GM20431 (cell line): ENCODE data around the gene SIRPA.

Source experiments
- in situ Hi-C: fragments of 300-500 bp; cut with MseI, MboI; formaldehyde crosslinking; loops from one replicate; pipeline ENCODE4 v1.15.0; 2020; ENCODE audit warnings: low sequenced_read_pairs; ENCODE audit not compliant: unreplicated experiment

SIRPA gene

DNA sequence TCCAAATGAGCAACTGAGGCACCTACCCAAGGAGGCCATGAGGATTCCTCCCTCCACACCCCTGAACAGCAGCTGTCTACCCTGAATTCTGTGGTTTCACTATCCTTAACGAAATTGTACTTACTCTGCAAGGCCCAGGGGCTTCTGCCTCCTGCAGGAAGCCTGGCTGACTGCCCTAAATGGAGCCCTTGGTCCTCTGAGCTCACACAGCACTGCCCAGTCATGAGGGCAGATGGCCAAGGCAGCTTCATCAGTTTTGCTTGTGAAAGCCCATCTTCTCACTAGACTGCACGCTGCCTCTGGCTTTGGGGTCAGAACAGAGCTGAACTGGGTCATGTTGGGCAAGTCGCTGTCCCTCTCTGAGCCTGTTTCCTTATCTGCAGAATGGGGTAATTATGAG, 26.4 kb upstream of the SIRPA start:
- in situ Hi-C loops: no loop called here

DNA sequence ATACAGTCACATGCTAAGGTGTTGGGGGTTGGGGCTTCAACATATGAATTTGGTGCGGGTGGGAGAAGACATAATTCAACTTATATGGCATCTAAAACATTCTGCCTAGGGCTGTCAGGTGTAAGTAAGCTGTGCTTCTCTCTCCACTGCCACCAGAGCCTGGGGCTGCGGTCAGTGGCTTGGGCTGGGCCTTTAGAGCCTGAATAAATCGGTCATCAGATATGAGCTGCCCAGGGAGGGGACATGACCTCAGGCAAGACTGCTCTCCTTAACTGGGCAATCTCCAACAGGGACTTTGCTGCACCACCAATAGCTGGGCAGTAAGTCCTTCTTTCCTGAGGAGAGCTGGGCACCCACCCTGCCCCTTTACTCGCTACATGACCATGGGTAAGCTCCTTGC, 24.9 kb upstream of the SIRPA start:
- in situ Hi-C loops: no loop called here

DNA sequence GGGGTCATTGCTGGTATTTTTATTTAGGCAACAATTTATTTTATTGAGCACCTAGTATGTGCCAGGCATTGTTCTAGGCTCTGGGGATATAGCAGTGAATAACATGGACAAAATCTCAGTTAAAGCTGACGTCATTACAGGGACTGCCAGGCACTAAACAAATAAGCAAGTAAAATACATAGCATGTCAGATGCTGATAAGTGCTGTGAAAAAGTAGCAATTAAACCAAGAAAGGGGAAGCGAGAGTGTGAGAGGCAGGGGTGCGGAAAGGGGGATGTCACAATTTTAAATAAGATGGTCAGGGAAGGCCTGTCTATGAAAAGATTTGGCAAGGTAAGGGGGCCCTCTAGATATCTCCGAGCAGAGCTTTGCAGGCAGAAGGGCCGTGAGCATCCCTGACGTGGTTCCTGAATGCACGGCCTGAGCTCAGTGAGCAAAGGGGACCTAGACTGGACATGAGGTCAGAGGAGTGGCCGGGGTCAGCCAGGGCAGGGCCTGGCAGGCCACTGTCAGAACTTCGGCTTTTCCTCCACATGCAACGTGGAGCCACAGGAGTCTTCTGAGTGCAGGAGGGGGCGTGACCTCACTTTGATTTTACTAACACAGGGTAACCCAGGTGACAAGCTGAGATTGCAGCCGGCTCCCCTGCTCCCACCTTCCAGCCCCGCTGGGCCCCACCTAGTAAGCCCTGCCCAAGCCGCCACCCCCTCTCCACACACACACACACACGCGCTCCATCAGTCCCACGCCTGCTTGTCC, 24.2 kb upstream of the SIRPA start:
- in situ Hi-C loops: no loop called here

DNA sequence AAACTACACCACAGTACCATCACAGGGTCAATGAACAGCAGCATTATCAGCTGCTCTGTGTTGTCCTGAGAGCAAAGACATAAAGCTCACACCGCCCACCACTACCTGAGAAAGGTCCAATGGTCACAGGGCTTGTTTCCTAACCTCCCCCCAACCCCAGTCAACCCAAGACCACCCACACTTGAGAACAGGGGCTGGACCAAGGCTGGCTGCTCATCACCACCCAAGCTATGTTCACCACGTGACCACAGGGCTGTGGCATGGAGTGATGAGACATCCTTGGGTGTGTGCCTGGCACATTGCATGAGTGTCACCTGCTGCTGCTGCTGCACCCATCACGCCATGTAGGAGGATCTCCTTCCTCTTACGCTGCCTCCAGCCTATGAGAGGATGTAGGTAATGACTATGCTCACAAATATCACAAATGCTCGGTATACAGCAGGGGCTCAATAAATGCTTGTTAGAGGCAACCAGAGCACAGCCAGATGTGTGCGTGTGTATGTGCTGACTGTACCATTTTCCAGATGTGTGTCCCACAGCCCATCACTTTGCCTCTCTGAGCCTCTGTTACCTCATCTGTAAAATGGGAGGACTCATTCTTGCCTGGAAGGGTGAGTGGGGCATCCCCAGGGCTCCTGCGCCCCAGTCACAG, 23.3 kb upstream of the SIRPA start:
- in situ Hi-C loops: no loop called here

DNA sequence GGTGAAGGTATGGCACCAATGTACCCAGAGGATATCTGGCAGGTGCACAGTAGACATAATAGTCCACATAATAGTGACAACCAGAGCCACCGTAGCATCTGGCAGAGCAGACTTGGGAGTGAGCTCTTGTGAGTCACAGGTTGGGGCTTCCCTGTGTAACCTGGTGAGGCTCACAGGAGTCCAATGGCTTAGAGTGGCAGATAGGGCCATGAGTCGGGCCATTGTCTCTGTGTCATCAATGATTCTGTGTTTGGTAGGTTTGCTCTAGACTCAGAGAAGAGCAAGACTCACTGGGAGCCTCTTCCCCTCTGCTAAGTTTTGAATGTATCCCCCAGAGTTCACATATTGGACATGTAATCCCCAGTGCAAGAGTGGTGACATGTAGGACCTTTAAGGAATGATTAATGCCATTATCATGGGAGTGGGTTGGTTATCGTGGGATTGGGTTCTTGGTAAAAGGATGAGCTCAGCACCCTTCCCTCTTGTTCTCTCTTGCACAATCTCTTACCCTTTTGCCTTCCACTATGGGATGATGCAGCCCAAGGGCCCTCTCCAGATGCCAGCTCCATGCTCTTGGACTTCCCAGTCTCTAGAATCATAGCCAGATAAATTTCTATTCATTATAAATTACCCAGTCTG, 22.6 kb upstream of the SIRPA start:
- in situ Hi-C loops: no loop called here

DNA sequence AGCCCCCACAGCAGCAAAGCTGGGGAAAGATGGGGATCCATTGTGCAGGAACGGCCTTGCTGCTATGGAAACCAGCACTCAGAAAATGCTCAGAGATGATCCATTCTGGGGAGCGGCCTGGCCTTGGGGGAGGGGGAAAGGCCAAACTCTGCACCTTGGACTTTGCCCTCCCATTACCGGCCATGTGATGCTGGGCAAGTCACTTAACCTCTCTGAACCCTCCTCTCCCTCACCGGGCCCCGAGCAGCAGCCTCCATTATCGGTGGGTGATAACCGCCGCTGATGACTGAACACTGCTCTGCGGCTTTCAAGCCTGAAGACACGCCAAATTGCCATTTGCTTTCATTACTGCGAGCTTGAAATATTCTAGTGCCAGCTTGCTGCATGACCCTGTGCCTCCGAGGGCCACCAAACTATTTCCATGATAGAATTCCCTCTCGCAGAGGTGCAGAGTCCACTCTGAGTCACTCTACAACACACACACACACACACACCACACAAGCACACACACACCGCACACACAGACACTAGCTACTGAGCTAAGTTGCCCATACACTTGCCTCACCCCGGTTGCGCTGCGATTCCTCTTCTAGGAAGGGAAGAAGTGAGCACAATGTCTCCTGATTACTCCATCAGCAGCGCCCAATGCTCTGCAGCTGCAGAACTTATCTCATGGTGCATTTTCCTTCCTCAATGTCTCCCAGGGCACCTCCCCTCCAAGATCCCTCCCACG, 20.6 kb upstream of the SIRPA start:
- in situ Hi-C loops: no loop called here

DNA sequence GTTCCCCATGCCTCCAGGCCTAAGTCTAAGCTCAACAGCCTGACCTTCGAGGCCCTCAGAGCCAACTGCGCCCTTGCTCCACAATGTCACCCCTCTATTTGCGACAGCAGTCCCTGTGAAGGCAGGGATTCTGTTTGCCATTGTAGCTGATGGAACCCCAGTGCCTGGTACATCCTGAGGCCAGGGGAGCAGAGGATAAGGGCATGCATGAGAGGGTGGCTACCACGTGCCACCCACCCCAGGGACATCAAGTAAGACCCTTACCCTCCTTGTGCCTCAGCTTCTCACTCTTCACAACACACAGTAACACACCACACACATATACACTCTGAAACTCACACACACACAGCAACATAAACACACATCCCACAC, 20.0 kb upstream of the SIRPA start:
- in situ Hi-C loops: no loop called here

DNA sequence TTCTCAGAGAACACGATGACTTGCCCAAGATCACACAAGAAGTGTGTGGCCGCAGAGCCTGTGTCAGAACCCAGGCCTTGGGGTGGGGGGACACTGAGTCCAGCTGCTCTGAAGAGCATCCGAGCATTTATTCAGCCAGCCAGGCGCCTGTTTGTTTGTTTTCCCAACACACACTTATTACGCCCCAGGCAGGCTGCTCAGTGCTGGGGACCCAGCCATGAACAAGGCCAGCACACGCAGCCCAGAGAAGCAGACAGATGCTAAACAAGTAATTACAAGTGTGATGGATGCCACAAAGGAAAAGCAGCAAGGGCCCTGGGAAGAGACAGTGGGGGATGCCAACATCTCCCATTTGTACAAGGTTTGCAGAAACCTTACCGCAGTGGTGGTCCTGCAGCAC, 19.4 kb upstream of the SIRPA start:
- in situ Hi-C loops: no loop called here

DNA sequence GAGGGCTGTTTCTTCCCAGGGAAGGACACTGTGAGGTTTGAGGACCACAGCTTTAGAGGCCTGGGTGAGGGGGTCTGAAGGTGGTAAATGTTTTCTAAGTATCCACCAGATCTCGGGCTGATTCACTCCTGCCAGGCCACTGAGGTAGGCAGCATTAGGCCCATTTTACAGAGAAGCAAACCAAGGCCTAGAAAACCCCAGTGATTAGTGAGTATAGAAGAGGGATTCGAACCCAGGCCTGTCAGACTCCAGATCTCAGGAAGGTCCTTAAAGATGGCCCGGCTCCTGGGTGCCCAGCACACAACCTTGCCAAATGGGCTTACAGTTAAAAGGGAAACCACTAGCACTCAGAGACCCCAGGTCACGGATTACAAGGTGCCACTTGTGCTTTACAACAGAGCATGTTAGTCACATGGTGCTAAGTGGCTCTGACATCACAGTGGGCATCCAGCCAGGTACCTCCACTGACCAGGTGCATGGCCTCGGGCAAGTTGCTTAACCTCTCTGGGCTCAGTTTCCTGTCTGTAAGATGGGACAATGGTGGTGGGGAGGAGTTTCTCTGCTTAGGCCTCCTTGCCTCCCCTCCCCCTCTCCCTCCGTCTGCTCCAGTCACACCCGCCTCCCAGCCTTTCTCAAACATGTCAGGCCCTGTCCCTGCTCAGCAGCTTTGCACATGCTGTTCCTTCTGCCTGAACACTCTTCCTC, 18.8 kb upstream of the SIRPA start:
- in situ Hi-C loops: no loop called here

DNA sequence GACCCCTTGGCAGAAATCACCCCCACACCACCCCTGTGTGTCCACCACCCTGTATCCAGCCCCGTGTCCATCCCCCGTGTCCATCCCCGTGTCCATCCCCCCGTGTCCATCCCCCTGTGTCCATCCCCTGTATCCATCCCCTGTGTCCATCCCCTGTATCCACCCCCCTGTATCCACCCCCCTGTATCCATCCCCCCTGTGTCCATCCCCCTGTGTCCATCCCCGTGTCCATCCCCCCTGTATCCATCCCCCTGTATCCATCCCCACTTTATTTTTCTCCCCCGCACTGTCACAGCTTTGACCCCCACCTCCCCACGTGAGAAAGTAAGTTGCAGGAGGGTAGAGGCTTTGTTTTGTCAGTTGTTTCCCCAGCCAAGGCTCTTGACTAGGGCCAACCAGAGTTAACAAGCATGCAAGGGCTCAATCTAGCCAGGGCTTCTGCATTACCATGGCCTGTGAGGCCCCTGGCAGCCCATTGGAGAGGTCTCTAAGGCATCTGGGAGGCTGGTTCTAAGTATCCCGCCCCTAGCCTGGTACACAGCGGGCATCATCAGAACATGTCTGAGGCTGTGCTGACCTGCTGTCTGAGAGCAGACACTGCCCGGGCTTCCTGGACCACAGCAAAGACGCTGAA, 18.1 kb upstream of the SIRPA start:
- in situ Hi-C loops: no loop called here

DNA sequence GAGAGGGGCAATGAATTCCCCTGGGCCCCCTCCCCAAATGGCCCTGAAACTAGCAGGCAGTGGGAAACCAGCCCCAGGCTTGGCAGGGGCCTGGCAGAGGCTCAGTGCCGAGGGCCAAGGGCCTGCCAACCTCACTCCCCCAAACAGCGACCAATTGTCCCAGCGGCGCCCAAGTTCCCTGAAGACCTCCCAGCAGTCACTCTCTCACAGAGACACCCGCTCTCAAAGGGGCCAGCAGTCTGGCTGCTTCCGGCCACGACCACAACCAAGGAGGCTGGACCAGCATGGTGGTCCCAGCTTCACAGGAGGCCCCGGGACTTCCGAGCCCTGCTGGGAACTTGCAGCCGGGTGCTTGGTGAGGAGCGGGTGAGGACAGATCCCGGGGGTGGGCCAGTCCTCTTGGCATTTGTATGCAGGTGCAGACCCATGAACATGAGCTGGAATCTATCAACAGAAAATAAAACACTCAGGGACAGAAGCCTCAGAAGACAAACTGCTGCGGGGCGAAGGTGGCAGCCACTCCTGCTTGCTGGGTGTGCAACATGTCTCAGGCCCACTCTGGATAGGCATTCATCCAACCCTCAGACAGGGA, 17.5 kb upstream of the SIRPA start:
- in situ Hi-C loops: no loop called here

DNA sequence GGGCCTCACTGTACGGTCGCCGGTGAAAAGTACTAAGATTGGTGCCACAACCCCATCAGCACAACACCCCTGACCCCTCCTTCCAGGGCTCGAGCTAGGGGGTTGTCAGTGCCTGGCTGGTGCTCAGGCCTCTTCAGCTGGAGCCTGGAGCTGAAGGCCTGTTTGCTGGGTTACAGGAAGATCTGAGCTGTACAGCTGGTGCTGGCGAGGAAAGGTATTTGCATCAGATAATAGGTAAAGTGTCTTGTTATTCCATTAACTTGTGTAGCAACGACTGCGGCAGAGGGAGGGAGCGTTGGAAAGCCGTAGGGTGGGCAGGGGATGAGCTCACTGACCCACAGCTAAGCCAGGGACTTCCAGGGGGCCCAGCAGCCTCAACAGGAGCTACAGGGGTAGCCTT, 15.8 kb upstream of the SIRPA start:
- in situ Hi-C loops: no loop called here

DNA sequence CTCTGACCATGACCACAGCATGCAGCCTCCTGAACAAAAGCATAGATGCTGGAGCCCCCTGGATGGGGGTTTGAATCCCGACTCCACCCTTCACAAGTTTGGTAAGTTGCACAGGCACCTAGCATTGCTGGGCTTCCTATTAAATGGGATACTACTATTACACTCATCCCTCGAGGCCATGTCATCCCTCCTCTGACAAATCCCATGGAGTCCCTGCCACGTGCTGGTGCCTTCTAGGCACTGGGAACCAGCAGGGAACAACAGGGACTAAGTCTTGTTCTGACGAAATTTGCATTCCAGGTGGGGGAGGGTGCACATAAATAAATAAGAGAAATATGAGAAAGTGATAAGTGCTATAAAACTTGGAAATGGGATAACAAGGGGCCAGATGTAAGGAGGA, 15.3 kb upstream of the SIRPA start:
- in situ Hi-C loops: no loop called here

DNA sequence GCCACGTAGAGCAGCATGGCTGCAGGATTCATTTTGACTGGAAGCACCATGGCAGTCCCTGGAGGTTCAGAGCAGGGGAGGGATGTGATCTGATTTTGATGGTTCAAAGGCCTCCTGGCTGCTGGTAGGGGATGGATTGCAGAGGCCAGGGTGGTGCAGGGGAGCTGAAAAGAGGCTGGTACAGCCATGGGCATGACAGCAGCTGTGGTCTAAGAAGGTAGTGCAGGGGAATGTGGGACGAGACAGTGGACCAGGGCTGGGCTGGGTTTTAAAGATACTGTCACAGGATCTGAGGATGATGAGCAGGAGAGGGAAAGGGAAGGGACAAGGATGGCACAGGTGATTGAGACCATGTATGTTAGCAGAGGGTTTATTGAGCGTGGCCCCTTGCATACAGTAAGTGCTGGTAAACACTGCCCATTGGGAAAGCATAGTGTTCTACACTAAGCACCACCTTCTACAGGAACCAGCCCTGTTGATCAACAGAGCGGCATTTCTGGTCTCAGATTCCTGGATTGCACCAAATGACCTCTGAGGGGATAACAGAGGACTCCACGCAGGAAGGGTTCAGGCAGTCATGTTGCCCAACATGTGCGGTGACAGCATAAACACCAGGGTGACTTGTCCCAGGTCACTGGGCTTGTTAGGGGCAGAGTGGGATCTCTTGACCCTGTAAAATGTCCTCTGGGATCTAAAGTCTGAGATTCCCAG, 14.5 kb upstream of the SIRPA start:
- in situ Hi-C loops: no loop called here

DNA sequence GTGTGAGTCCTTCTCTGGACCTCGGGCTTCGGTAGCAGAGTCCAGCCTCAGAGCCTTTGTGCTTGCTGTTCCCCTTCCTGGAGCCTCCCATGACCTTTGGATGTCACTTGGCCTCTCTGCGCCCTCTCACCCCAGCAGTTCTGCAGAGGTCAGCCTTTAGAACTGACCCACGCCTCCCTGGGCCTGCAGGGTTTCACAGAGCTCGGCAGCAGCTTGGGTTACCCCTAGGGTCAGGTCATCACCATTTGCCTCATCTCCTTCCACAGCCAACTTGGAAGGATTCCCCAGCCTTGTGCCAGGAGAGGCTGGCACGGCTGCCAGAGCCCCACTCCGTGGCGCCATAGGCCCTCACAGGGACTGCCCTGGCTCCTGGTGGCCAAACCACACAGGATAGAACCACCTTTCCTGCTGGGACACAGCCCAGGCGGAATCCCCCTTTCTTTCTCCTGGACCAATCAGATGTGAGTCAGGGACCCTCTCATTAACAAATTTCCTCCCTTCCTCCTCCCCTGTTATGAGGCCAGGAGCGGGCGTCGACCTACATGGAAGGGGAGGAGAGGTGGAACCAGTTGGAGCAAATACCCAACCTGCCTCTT, 13.9 kb upstream of the SIRPA start:
- in situ Hi-C loops: no loop called here

DNA sequence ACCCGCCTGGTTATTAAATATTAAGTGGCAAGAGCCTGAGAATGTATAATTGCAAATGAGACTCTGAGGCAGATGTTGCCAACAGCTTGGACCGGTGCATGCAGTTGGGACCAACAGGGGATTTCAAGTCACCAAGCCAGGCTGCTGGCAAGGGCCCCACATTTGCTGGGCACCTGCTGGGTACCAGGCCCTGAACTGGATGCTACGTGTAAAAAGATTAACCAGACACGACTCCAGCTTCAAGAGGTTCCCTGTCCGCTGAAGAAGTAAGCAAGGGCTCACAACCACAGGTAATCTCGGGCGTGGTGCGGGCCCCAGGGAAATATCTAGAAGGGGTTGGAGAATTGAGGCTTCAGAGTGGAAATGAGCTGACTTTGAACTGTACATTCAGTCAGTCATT, 13.2 kb upstream of the SIRPA start:
- in situ Hi-C loops: no loop called here

DNA sequence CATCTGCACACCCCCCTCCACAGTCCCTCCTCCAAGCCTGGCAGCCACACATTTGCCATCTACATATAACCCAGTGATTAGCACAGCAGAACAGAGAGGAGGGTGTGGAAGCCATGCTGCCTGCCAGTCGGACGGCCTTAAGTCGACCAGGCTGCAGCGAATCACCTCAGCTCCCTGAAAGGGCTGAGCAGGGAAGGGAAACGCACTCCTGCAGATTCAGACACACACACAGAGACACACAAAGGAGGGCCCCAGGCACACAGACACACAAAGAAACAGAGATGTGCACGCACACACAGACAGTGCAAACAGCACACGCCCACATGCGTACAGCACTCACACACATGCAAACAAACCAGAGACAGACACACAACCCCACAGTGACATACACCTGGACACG, 11.2 kb upstream of the SIRPA start:
- in situ Hi-C loops: no loop called here

DNA sequence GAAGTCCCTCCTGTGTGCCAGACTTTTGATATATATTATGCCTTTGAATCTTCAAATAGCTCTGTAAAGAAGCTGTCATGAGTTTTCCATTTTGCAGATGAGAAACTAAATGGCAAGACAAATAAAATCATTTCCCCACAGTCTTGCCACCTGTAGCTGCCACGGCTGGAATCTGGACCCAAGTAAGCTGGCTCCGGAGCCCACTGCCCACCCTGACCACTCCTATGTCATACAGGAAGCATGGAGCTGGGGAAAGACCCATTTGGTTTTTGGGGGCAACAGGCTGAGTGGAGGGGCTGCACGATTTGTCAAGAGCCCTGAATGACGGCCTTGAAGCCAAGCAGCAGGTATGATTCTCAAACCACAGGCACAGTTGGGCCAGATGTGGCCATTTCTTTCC, 10.0 kb upstream of the SIRPA start:
- in situ Hi-C loops: no loop called here
